A673 (cell line): ENCODE results near the gene SNX24. TPM values are rescaled to one million over a fixed set of nuclear protein-coding genes. Genes with fewer than 3 reads are reported as not detected.

Experiments
- BruUV-seq: library from RNA; stranded (reverse); fragments of 400-500 nt; replicated peaks from 2 replicates; lab custom pipeline; 2021; lab: Mats Ljungman, UMichigan
- CTCF ChIA-PET: fragments of 300-600 bp; sonication (Branson Sonifier 250); formaldehyde crosslinking; loops from one replicate; lab custom pipeline; 2022; ENCODE audit warnings: antibody characterized with exemption; lab: Charles Lee
- POLR2A ChIA-PET: fragments of 300-600 bp; sonication (Branson Sonifier 250); formaldehyde crosslinking; loops from one replicate; lab custom pipeline; 2022; ENCODE audit warnings: antibody characterized with exemption; ENCODE audit not compliant: low non-redundant PET; lab: Charles Lee
- DNase-seq: peaks from one replicate; pipeline ENCODE4 v3.0.0-alpha.2; 2015; ENCODE audit warnings: low spot score
- H3K27ac ChIP-seq: fragments of 200-600 bp; sonication (generic); 2 replicates; pipeline ENCODE4 v1.5.1; 2016; ENCODE audit warnings: mixed run types, low read depth, mild to moderate bottlenecking, mixed read lengths, antibody characterized with exemption, low read length; ENCODE audit not compliant: poor library complexity, severe bottlenecking
- H3K27me3 ChIP-seq: fragments of 200-600 bp; sonication (generic); replicated peaks from 2 replicates; pipeline ENCODE4 v1.6.1; 2017; ENCODE audit warnings: mixed run types, low read depth, mild to moderate bottlenecking, mixed read lengths, antibody characterized with exemption, low read length; ENCODE audit not compliant: insufficient read depth, poor library complexity
- H3K36me3 ChIP-seq: fragments of 200-600 bp; sonication (generic); 2 replicates; pipeline ENCODE4 v1.6.1; 2016; ENCODE audit warnings: mixed run types, mild to moderate bottlenecking, mixed read lengths, antibody characterized with exemption, low read length; ENCODE audit not compliant: insufficient read depth, poor library complexity, severe bottlenecking
- H3K4me1 ChIP-seq: fragments of 200-600 bp; sonication (generic); 2 replicates; pipeline ENCODE4 v1.6.1; 2017; ENCODE audit warnings: mixed run types, mild to moderate bottlenecking, mixed read lengths, antibody characterized with exemption, low read length; ENCODE audit not compliant: insufficient read depth, poor library complexity, severe bottlenecking
- H3K4me3 ChIP-seq: fragments of 200-600 bp; sonication (generic); 2 replicates; pipeline ENCODE4 v1.5.1; 2016; ENCODE audit warnings: low read depth, mixed run types, mild to moderate bottlenecking, mixed read lengths, low read length; ENCODE audit not compliant: poor library complexity, severe bottlenecking
- H3K9me3 ChIP-seq: fragments of 200-600 bp; sonication (generic); 2 replicates; pipeline ENCODE4 v1.6.1; 2016; ENCODE audit warnings: mixed run types, low read depth, mild to moderate bottlenecking, mixed read lengths, antibody characterized with exemption, low read length; ENCODE audit not compliant: poor library complexity, severe bottlenecking
- EZH2 ChIP-seq: fragments of 200-600 bp; sonication (generic); IDR thresholded peaks from 2 replicates; pipeline ENCODE4 v1.6.1; 2017; ENCODE audit warnings: borderline replicate concordance, low read depth, mild to moderate bottlenecking, mixed read lengths, antibody characterized with exemption, low read length; ENCODE audit not compliant: poor library complexity, severe bottlenecking
- intact Hi-C: fragments of 100-400 bp; cut with micrococcal nuclease; formaldehyde crosslinking; loops from one replicate; pipeline ENCODE4 v1.10.0; 2022; ENCODE audit not compliant: unreplicated experiment
- total RNA-seq: library from RNA; stranded (reverse); gene quantifications from 2 replicates; pipeline ENCODE4 v1.2.3, GENCODE V29; 2021
- TF ChIP-seq, protein P1 (sequence below): fragments of 300-800, 200-600 bp; sonication (generic); conservative IDR thresholded peaks from 2 replicates; pipeline ENCODE4 v1.5.1; 2017; ENCODE audit warnings: low read depth, mild to moderate bottlenecking, antibody characterized with exemption, low read length, moderate library complexity, mixed read lengths

Gene SNX24
- total RNA-seq, 1 experiment from 2014 or later = 13.6 TPM

DNA sequence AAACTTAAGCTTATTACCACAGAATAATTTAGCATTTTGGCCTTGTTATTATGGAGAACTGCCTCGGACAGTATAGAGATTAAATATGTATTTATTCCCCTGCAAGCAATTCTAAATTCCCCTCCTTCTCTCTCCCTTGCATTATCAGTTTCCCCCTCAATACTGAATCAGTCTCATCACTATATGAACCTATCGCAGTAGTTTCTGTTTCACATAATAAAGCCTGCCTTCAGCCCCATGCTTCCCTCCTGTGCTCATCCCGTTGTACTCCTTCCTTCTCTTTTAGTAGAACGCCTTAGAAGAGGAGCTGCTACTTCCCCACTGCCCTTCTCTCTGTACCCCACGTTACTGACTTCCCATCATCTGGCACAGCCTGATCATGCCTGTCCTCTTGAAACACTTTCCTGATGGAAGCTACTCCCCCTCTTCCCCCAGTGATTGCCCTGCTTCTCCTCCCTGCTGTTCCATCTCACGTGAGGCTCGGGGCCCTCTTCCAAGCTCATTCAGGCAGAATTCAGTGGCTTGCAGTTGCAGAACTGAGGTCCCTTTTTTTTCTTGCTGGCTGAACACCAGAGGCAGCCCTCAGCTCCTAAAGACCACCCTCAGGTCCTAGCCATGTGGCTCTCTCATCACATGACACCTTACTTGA lies 97.8 kb downstream of the SNX24 start:
- no peaks in the 10 kb centered on the region for H3K9me3 ChIP-seq
- intact Hi-C loops = no loop called here
- no peak overlapping the region for H3K4me3 ChIP-seq
- H3K27me3 ChIP-seq = no peaks in the 10 kb centered on the region
- no peak overlapping the region for H3K27ac ChIP-seq
- ChIA-PET POLR2A (no interaction called here), CTCF (no interaction called here)
- H3K36me3 ChIP-seq = no peaks in the 10 kb centered on the region
- DNase-seq = no peak
- TF ChIP-seq, protein P1, sequence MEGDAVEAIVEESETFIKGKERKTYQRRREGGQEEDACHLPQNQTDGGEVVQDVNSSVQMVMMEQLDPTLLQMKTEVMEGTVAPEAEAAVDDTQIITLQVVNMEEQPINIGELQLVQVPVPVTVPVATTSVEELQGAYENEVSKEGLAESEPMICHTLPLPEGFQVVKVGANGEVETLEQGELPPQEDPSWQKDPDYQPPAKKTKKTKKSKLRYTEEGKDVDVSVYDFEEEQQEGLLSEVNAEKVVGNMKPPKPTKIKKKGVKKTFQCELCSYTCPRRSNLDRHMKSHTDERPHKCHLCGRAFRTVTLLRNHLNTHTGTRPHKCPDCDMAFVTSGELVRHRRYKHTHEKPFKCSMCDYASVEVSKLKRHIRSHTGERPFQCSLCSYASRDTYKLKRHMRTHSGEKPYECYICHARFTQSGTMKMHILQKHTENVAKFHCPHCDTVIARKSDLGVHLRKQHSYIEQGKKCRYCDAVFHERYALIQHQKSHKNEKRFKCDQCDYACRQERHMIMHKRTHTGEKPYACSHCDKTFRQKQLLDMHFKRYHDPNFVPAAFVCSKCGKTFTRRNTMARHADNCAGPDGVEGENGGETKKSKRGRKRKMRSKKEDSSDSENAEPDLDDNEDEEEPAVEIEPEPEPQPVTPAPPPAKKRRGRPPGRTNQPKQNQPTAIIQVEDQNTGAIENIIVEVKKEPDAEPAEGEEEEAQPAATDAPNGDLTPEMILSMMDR = no peak
- no peak for TF ChIP-seq EZH2
- H3K4me1 ChIP-seq = peaks cover 9% of the 10 kb centered on the region
- no TSS peak for BruUV-seq

DNA sequence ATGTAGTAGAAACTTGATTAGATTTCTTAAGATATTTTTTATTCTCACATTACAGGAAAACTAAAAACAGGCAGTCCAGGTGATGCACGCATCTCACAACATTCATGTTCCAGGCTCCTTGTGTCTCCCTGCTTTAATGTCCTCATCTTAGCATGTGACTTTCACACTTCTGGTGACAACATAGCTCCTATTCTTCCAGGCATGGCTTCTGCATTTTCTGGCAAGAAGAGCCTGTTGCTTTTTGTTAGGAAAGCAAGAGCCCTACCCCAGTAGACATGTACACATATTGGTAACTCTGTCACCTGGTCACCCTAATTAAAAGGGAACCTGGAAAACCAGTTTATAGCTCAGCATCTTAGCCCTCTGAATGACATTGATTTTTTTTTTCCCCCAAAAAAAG lies 98.6 kb downstream of the SNX24 start:
- H3K4me1 ChIP-seq = peaks cover 9% of the 10 kb centered on the region
- no peaks in the 10 kb centered on the region for H3K9me3 ChIP-seq
- H3K27ac ChIP-seq = no peak overlapping the region
- DNase-seq = no peak
- TF ChIP-seq EZH2 = no peak
- TF ChIP-seq, protein P1 = no peak
- intact Hi-C loops = no loop called here
- no peaks in the 10 kb centered on the region for H3K27me3 ChIP-seq
- H3K4me3 ChIP-seq = no peak overlapping the region
- CTCF ChIA-PET = no interaction called here
- no TSS peak for BruUV-seq
- POLR2A ChIA-PET = no interaction called here
- H3K36me3 ChIP-seq = no peaks in the 10 kb centered on the region

DNA sequence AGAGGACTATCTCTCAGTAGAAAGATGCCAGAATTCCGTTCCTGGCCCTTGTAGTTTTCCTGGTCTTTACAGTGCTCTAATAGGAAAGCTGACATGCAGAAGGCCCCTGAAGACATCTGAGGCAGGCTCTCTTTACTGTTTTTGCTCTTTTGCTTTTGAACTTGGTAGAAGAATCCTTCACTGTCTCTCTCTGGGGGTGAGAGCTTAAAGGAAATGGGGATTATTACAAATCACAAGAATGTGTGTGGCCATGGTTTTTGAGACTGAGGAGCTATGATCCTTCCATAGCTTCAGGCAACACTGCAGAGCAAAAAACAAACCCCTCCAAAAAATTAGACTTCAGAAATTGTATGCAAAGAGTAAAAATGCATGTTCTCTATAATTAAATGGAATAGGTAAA lies 102.0 kb downstream of the SNX24 start:
- no peak for TF ChIP-seq EZH2
- no peaks in the 10 kb centered on the region for H3K27me3 ChIP-seq

DNA sequence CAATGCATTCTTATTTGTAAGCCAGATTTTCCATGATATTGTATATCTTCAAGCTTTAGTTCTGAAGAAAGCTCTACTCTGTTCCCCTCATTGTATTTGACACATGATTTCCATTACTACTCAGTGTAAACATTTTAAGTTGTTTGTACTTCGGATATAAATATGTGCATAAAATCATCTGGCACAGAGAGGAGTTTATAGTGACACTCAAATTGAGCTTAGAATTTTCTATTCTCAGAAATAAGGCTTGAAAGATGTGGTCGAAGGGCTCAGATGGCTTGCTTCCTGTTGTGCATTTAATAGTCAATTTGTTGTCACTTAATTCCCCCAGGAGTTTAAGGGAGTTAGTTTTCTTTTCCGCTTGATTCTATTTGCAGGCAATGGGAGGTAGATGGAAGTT lies 102.4 kb downstream of the SNX24 start:
- Histone ChIP-seq H3K4me3 (no peak overlapping the region), H3K4me1 (peaks cover 7% of the 10 kb centered on the region), H3K27ac (no peak overlapping the region), H3K27me3 (no peaks in the 10 kb centered on the region), H3K9me3 (no peaks in the 10 kb centered on the region), H3K36me3 (no peaks in the 10 kb centered on the region)
- intact Hi-C loops = no loop called here
- ChIA-PET POLR2A (no interaction called here), CTCF (no interaction called here)
- TF ChIP-seq EZH2 = no peak
- TF ChIP-seq, protein P1 = no peak
- no TSS peak for BruUV-seq
- peak; percentile 35 for DNase-seq

More for the DNA sequence above, 102.0 kb downstream of the SNX24 start:
- Histone ChIP-seq H3K4me1 (peaks cover 9% of the 10 kb centered on the region), H3K27ac (no peak overlapping the region), H3K4me3 (no peak overlapping the region), H3K9me3 (no peaks in the 10 kb centered on the region), H3K36me3 (no peaks in the 10 kb centered on the region)
- intact Hi-C loops = no loop called here
- DNase-seq = no peak
- CTCF ChIA-PET = no interaction called here
- BruUV-seq = no TSS peak
- POLR2A ChIA-PET = no interaction called here
